MCF 10A (cell line): ENCODE measurements around the gene CORO1A. TPM values are rescaled to one million over a fixed set of nuclear protein-coding genes. Genes with fewer than 3 reads are reported as not detected.
A peak's percentile ranks its signal among the peaks of the same experiment; 100 is the strongest.
"Not testable (repeated sequence)": the region's sequence is repeated elsewhere in the genome, so short reads cannot be mapped to it uniquely, and the experiment has no call there.

Source experiments
- BruUV-seq: library from RNA; stranded (reverse); fragments of 400-500 nt; replicated peaks from 2 replicates; lab custom pipeline; 2021; lab: Mats Ljungman, UMichigan
- CTCF ChIA-PET: fragments of 300-600 bp; sonication (Branson Sonifier 250); formaldehyde crosslinking; extraction: SDS; loops from one replicate; lab custom pipeline; 2021; ENCODE audit warnings: antibody characterized with exemption, inconsistent platforms; lab: Yijun Ruan, JAX
- POLR2A ChIA-PET: fragments of 300-600, 350-650 bp; sonication (Branson Sonifier 250); formaldehyde crosslinking; extraction: SDS; loops from one replicate; lab custom pipeline; 2020; ENCODE audit warnings: antibody characterized with exemption, inconsistent platforms; lab: Yijun Ruan, JAX
- DNase-seq: peaks from one replicate; pipeline ENCODE4 v3.0.0-alpha.2; 2018; ENCODE audit not compliant: unreplicated experiment
- H3K27ac Mint-ChIP-seq: one replicate; pipeline ENCODE4 v1.8.0; 2022; ENCODE audit warnings: mild to moderate bottlenecking, low read depth, mixed read lengths; ENCODE audit not compliant: unreplicated experiment
- H3K27me3 Mint-ChIP-seq: one replicate; pipeline ENCODE4 v1.8.0; 2022; ENCODE audit warnings: mixed read lengths; ENCODE audit not compliant: insufficient read depth, unreplicated experiment
- H3K36me3 Mint-ChIP-seq: one replicate; pipeline ENCODE4 v1.8.0; 2022; ENCODE audit warnings: mild to moderate bottlenecking, moderate library complexity, mixed read lengths; ENCODE audit not compliant: insufficient read depth, unreplicated experiment
- H3K4me1 Mint-ChIP-seq: one replicate; pipeline ENCODE4 v1.8.0; 2022; ENCODE audit warnings: mixed read lengths; ENCODE audit not compliant: insufficient read depth, unreplicated experiment
- H3K4me3 Mint-ChIP-seq: one replicate; pipeline ENCODE4 v1.8.0; 2022; ENCODE audit warnings: mild to moderate bottlenecking, moderate library complexity, mixed read lengths; ENCODE audit not compliant: unreplicated experiment
- H3K9me3 Mint-ChIP-seq: one replicate; pipeline ENCODE4 v1.8.0; 2022; ENCODE audit warnings: mixed read lengths; ENCODE audit not compliant: unreplicated experiment
- intact Hi-C: fragments of 100-400 bp; cut with micrococcal nuclease; formaldehyde crosslinking; loops from 2 replicates; pipeline ENCODE4 v1.14.1; 2022
- total RNA-seq: library from RNA; stranded (reverse); gene quantifications from 2 replicates; pipeline ENCODE4 v1.2.3, GENCODE V29; 2022

The CORO1A gene
- total RNA-seq, 1 experiment from 2014 or later, result 1.9 TPM

- DNase-seq, H3K27me3 Mint-ChIP-seq, intact Hi-C loops, H3K4me1 Mint-ChIP-seq, POLR2A ChIA-PET, H3K27ac Mint-ChIP-seq, CTCF ChIA-PET, H3K9me3 Mint-ChIP-seq, BruUV-seq, H3K4me3 Mint-ChIP-seq, H3K36me3 Mint-ChIP-seq: not testable (repeated sequence)
These were observed 22.3 kb downstream of the CORO1A start for GRCh38 chr16:30205541-30206236.

DNA sequence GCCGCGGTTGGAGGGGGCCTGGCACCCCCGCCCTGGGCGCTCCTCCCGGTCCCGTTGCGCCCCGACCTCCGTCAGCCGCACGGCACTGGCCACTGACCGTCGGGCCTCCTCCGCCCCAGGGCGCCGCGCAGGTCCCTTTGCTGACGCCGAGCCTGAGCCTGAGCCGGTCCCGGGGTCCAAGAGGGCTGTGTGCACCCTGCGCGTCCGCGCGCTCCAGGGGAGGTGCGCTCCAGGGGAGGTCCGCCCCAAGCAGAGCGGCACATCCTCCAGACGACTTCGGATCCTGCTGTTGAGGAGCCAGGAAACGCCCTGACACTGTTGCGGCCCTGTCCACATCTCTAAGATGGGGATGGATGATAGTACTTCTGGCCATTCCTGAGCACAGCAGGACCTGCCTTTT lies 22.9 kb downstream of the CORO1A start:
- intact Hi-C loops, result not testable (repeated sequence)

DNA sequence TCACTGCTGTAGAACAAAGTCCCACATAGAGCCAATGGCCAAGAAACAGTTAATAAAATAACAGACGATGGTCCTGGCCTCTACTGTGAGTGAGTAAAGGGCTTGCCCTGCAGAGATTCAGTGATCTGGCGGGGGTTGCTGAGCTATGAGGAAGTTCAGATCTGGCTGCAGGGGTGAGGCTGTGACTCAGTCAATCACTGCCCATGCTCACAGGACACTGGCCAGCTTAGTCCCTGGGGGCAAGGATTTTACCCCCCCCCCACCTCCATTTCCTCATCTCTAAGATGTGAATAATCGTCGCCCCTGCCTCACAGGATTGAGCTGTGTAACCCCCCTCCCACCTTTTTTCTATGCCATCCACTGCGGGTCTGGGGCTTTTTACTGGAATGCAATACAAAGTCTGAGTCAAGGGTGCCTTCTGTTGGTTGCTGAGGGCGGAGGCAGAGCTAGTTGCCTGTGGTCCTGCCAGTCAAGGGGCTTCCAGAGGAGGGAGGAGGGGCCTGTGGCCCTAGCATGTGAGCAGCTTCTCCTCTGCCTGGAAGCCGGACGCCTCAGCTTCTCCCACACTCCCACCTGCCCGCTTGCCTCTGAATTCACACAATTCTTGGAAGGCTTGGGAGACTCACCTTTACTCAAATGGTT lies 23.8 kb downstream of the CORO1A start:
- POLR2A ChIA-PET, H3K36me3 Mint-ChIP-seq, CTCF ChIA-PET, BruUV-seq, intact Hi-C loops, H3K4me1 Mint-ChIP-seq, H3K27ac Mint-ChIP-seq, H3K4me3 Mint-ChIP-seq, DNase-seq, H3K9me3 Mint-ChIP-seq, H3K27me3 Mint-ChIP-seq: not testable (repeated sequence)

More for the DNA sequence above, 22.9 kb downstream of the CORO1A start:
- H3K4me1 Mint-ChIP-seq, DNase-seq, H3K4me3 Mint-ChIP-seq, POLR2A ChIA-PET, H3K27ac Mint-ChIP-seq, BruUV-seq, H3K9me3 Mint-ChIP-seq, CTCF ChIA-PET, H3K27me3 Mint-ChIP-seq, H3K36me3 Mint-ChIP-seq: not testable (repeated sequence)

GRCh38 chr16:30209032-30209431 lies 25.6 kb downstream of the CORO1A start:
- H3K27me3 Mint-ChIP-seq, CTCF ChIA-PET, BruUV-seq, H3K4me1 Mint-ChIP-seq, intact Hi-C loops, H3K9me3 Mint-ChIP-seq, DNase-seq, H3K27ac Mint-ChIP-seq, H3K4me3 Mint-ChIP-seq, H3K36me3 Mint-ChIP-seq, POLR2A ChIA-PET: not testable (repeated sequence)

DNA sequence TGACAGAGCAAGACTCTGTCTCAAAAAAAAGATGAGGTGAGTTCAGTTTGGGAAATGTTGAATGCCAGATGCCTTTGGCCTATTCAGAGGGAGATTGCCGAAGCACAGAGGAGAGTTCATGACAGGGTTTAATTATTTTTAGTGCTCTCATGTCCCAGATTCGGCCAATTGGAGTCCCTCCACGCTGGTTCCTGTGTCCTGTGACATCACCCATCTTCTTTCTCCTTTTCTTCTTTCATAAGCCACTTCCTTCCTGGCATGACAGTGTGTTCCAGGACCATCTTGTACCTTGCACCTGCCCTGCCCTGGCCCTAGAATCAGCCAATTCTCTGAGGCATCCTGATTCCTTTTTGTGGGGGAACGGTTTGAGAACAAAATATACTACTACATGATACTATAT lies 28.0 kb downstream of the CORO1A start:
- BruUV-seq, H3K27ac Mint-ChIP-seq, POLR2A ChIA-PET, intact Hi-C loops, H3K36me3 Mint-ChIP-seq, CTCF ChIA-PET, H3K4me3 Mint-ChIP-seq, H3K9me3 Mint-ChIP-seq, H3K27me3 Mint-ChIP-seq, H3K4me1 Mint-ChIP-seq, DNase-seq: not testable (repeated sequence)

GRCh38 chr16:30217082-30217481 lies 33.7 kb downstream of the CORO1A start:
- DNase-seq, CTCF ChIA-PET, H3K4me1 Mint-ChIP-seq, POLR2A ChIA-PET, intact Hi-C loops, H3K4me3 Mint-ChIP-seq, H3K36me3 Mint-ChIP-seq, H3K9me3 Mint-ChIP-seq, H3K27ac Mint-ChIP-seq, H3K27me3 Mint-ChIP-seq: not testable (repeated sequence)
- BruUV-seq, result TSS peak; percentile 19

Other genes with a start within 250 kb of the CORO1A start
- 62.1 and 68.1 TPM in 2 replicates for gene TMEM219, start 221.5 kb upstream of the CORO1A start, total RNA-seq
- 29.3 and 33.1 TPM in 2 replicates for gene TAOK2, start 209.7 kb upstream of the CORO1A start, total RNA-seq
- gene HIRIP3, start 188.0 kb upstream of the CORO1A start, total RNA-seq, result 12.9 and 20.7 TPM in 2 replicates
- 82.0 and 90.1 TPM in 2 replicates for gene INO80E, start 187.4 kb upstream of the CORO1A start, total RNA-seq
- 1.2 TPM in 2 replicates for gene DOC2A, start 172.6 kb upstream of the CORO1A start, total RNA-seq
- gene C16orf92, start 160.4 kb upstream of the CORO1A start, total RNA-seq, result not detected in 2 replicates
- gene TLCD3B, start 152.3 kb upstream of the CORO1A start, total RNA-seq, result 0.21 and 0.27 TPM in 2 replicates
- gene ALDOA, start 117.8 kb upstream of the CORO1A start, total RNA-seq, result 1,141 and 1,165 TPM in 2 replicates
- gene PPP4C, start 107.6 kb upstream of the CORO1A start, total RNA-seq, result 93.2 and 99.7 TPM in 2 replicates
- 0.16 and 0.47 TPM in 2 replicates for gene TBX6, start 91.7 kb upstream of the CORO1A start, total RNA-seq
- gene YPEL3, start 87.4 kb upstream of the CORO1A start, total RNA-seq, result 8.8 and 9.2 TPM in 2 replicates
- 0.49 and 1.5 TPM in 2 replicates for gene GDPD3, start 70.1 kb upstream of the CORO1A start, total RNA-seq
- gene MAPK3, start 60.4 kb upstream of the CORO1A start, total RNA-seq, result 11.7 and 15.0 TPM in 2 replicates
- 132 and 133 TPM in 2 replicates for gene BOLA2B, start 10.1 kb downstream of the CORO1A start, total RNA-seq
- 21.4 and 37.1 TPM in 2 replicates for gene SLX1A, start 10.3 kb downstream of the CORO1A start, total RNA-seq
- gene SULT1A3, start 15.7 kb downstream of the CORO1A start, total RNA-seq, result 13.4 TPM in 2 replicates
- 11.6 and 15.3 TPM in 2 replicates for gene NPIPB13, start 64.9 kb downstream of the CORO1A start, total RNA-seq
- 48.4 and 58.9 TPM in 2 replicates for gene CD2BP2, start 171.7 kb downstream of the CORO1A start, total RNA-seq
- 46.5 and 48.0 TPM in 2 replicates for gene TBC1D10B, start 186.9 kb downstream of the CORO1A start, total RNA-seq
- 1.2 and 1.6 TPM in 2 replicates for gene MYL11, start 191.2 kb downstream of the CORO1A start, total RNA-seq
- gene SEPTIN1, start 199.0 kb downstream of the CORO1A start, total RNA-seq, result 1.3 and 1.7 TPM in 2 replicates
- 11.0 and 12.4 TPM in 2 replicates for gene ZNF48, start 211.8 kb downstream of the CORO1A start, total RNA-seq
- gene ZNF771, start 224.0 kb downstream of the CORO1A start, total RNA-seq, result 8.1 and 8.3 TPM in 2 replicates
- 29.1 and 42.4 TPM in 2 replicates for gene DCTPP1, start 246.4 kb downstream of the CORO1A start, total RNA-seq